RWPE1 (cell line): ENCODE measurements around the gene NCS1.

Experiments
- CTCF ChIA-PET: fragments of 350-600 bp; sonication (Branson Sonifier 250); formaldehyde crosslinking; extraction: SDS; loops from one replicate; lab custom pipeline; 2021; lab: Yijun Ruan, JAX
- POLR2A ChIA-PET: fragments of 400-600 bp; formaldehyde crosslinking; extraction: SDS; loops from one replicate; lab custom pipeline; 2020; ENCODE audit warnings: antibody characterized with exemption; ENCODE audit not compliant: low non-redundant PET; lab: Yijun Ruan, JAX
- DNase-seq: peaks from one replicate; pipeline ENCODE4 v3.0.0; 2012; ENCODE audit warnings: low spot score
- H3K27ac ChIP-seq: fragments of 450-650 bp; 2 replicates; pipeline ENCODE4 v1.5.1; 2017
- CTCF ChIP-seq: fragments of 450-650 bp; conservative IDR thresholded peaks from 2 replicates; pipeline ENCODE4 v1.5.1; 2017; ENCODE audit warnings: low read depth, mild to moderate bottlenecking

NCS1 gene

GRCh38 chr9:130213911-130214761 is 41.9 kb downstream of the NCS1 start:
- H3K27ac ChIP-seq, result peak overlapping the region; percentile 72
- ChIA-PET CTCF (interaction anchor here (1.1 kb wide), 1 partner anchor 22 kb away, joined by 4 read pairs; no protein-coding TSS in a partner anchor), POLR2A (no interaction called here)
- DNase-seq, result no peak
- no peak for TF ChIP-seq CTCF

- POLR2A ChIA-PET, result no interaction called here
- peak overlapping the region; percentile 72 for H3K27ac ChIP-seq
- no peak for TF ChIP-seq CTCF
- DNase-seq, result no peak
- CTCF ChIA-PET, result interaction anchor here (1.1 kb wide), 1 partner anchor 21 kb away, joined by 4 read pairs; no protein-coding TSS in a partner anchor
Observed at GRCh38 chr9:130214776-130215340, 42.7 kb downstream of the NCS1 start.

- ChIA-PET POLR2A (no interaction called here), CTCF (no interaction called here)
- no peak for TF ChIP-seq CTCF
- H3K27ac ChIP-seq, result peak overlapping the region; percentile 72
- no peak for DNase-seq
Observed at GRCh38 chr9:130215341-130216119, 43.3 kb downstream of the NCS1 start.

GRCh38 chr9:130217838-130218237 is 45.6 kb downstream of the NCS1 start:
- peak overlapping the region; percentile 15 for H3K27ac ChIP-seq
- DNase-seq, result no peak
- ChIA-PET POLR2A (interaction anchor here (0.6 kb wide), 1 partner anchor 331 kb away, joined by 3 read pairs; no protein-coding TSS in a partner anchor), CTCF (interaction anchor here (1.2 kb wide), 1 partner anchor 111 kb away, joined by 3 read pairs; no protein-coding TSS in a partner anchor)
- no peak for TF ChIP-seq CTCF

- ChIA-PET POLR2A (no interaction called here), CTCF (interaction anchor here (0.6 to 0.8 kb wide), 3 partner anchors 27 to 210 kb away, joined by 3 to 4 read pairs (median 3); no protein-coding TSS in a partner anchor)
- no peak for DNase-seq
- peak overlapping the region; percentile 31 for H3K27ac ChIP-seq
- TF ChIP-seq CTCF, result no peak
Observed at GRCh38 chr9:130219661-130220096, 47.5 kb downstream of the NCS1 start.

- ChIA-PET CTCF (interaction anchor here (0.6 to 1.4 kb wide), 4 partner anchors 16 to 74 kb away, joined by 3 to 7 read pairs (median 4); no protein-coding TSS in a partner anchor), POLR2A (no interaction called here)
- TF ChIP-seq CTCF, result no peak
- no peak for DNase-seq
- H3K27ac ChIP-seq, result peak overlapping the region; percentile 31
Observed at GRCh38 chr9:130220352-130220751, 48.1 kb downstream of the NCS1 start.
